Astrocyte (in vitro differentiated cells and primary cell): ENCODE measurements around the gene CACNB4.

Experiments
- EZH2 ChIP-seq: IDR thresholded peaks from 2 replicates; pipeline ENCODE4 v1.6.1; 2012; ENCODE audit warnings: mild to moderate bottlenecking, low read length, inconsistent platforms; ENCODE audit not compliant: insufficient read depth
- TF ChIP-seq, protein P1 (sequence below): IDR thresholded peaks from 2 replicates; pipeline ENCODE4 v1.5.1; 2011; ENCODE audit warnings: low read depth, mild to moderate bottlenecking, inconsistent platforms, low read length, moderate library complexity; ENCODE audit not compliant: insufficient read depth

DNA sequence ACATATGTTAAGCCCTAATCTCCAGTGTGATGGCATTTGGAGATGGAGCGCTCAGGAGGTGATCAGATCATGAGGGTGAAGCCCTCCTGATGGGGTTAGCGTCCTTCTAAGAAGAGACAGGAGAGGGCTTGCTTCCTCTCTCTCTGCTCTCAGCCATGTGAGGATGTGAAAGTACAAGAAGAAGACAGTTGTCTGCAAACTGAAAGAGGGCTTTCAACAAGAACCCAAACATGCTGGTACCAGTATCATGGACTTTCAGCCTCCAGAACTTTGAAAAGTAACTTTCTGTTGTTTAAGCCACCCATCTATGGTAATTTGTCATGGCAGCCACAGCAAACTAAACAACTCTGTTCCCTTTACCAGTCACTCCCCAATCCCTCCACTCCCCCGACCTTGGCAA is 47.4 kb downstream of the CACNB4 start:
- TF ChIP-seq, protein P1, sequence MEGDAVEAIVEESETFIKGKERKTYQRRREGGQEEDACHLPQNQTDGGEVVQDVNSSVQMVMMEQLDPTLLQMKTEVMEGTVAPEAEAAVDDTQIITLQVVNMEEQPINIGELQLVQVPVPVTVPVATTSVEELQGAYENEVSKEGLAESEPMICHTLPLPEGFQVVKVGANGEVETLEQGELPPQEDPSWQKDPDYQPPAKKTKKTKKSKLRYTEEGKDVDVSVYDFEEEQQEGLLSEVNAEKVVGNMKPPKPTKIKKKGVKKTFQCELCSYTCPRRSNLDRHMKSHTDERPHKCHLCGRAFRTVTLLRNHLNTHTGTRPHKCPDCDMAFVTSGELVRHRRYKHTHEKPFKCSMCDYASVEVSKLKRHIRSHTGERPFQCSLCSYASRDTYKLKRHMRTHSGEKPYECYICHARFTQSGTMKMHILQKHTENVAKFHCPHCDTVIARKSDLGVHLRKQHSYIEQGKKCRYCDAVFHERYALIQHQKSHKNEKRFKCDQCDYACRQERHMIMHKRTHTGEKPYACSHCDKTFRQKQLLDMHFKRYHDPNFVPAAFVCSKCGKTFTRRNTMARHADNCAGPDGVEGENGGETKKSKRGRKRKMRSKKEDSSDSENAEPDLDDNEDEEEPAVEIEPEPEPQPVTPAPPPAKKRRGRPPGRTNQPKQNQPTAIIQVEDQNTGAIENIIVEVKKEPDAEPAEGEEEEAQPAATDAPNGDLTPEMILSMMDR: no peak
- TF ChIP-seq EZH2: no peak
